ENCODE data around the gene CCDC184. TPM values are rescaled to one million over a fixed set of nuclear protein-coding genes. Genes with fewer than 3 reads are reported as not detected.

CCDC184 gene
- total RNA-seq, 2 donors from 2014 or later = 0.81 to 5.6 TPM

DNA sequence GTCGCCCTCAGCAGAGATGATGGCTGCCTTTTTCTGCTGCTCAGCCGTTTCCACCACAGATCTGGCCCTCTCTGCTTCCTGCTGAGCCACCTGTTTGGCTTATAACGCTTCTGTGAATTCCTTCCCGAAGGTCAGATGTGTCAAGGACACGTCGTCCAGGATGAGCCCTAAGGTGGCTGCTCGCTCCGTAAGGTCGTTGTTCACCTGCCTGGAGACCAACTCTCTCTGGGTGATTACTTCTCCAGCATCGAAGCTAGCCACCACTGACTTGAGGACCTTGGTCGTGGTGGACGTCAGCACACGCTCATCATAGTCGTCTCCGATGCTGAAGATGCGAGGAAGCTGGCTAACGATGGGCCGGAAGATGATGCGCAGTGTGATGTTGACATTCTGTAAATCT lies 14.4 kb upstream of the CCDC184 start:
- Histone ChIP-seq H3K4me1 (ENCODE audit: control insufficient read depth in 1 of 2, low read depth in 2 of 2) (no peaks in the 10 kb centered on the region), H3K27ac (no peak overlapping the region), H3K36me3 (no peaks in the 10 kb centered on the region), H3K9me3 (no peaks in the 10 kb centered on the region), H3K4me3 (no peak overlapping the region), H3K27me3 (replicated peaks; ENCODE audit: insufficient read depth) (no peaks in the 10 kb centered on the region)
- no peak for DNase-seq (ENCODE audit: low spot score)
- ATAC-seq (ENCODE audit: insufficient number of reproducible peaks, low FRiP score, low read depth) = no peak
- TF ChIP-seq, protein P1, sequence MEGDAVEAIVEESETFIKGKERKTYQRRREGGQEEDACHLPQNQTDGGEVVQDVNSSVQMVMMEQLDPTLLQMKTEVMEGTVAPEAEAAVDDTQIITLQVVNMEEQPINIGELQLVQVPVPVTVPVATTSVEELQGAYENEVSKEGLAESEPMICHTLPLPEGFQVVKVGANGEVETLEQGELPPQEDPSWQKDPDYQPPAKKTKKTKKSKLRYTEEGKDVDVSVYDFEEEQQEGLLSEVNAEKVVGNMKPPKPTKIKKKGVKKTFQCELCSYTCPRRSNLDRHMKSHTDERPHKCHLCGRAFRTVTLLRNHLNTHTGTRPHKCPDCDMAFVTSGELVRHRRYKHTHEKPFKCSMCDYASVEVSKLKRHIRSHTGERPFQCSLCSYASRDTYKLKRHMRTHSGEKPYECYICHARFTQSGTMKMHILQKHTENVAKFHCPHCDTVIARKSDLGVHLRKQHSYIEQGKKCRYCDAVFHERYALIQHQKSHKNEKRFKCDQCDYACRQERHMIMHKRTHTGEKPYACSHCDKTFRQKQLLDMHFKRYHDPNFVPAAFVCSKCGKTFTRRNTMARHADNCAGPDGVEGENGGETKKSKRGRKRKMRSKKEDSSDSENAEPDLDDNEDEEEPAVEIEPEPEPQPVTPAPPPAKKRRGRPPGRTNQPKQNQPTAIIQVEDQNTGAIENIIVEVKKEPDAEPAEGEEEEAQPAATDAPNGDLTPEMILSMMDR (IDR thresholded peaks at IDR 0.05) = no peak

DNA sequence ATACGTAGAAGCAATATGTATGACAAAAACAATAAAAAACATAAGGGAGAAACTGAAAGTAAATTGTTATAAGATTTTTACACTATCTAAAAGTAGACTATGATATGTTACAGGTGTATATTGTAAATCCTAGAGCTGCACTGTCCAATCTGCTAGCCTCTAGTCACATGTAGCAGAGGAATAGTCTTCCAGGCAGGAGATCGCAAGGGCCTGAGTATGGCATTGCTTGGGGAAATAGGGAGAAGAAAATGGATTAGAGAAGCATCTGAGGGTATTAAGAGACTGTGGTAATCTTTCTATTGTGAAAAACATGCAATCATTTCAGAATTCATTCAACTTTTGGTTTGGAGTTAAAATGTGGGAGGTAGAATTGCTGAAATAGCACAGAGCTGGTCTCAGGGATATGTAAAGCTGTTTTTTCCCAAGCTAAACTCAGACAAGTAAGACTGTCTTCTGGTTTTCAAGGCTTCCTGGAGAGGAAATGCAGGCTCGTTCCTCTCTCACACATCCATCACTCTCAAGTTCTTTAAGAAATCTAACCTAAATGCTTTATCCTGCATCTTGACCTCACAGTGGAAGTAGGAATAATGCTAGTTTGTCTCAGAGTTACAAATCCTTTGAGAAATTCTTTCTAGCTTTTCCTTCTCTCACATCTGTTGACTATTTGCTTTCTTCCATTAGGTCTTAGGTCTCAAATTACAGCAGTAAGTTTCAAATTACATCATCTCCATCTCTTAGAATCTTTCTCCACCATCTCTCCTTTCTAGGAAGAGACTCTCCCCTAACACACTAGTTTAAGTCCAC lies 7.6 kb upstream of the CCDC184 start:
- no peaks in the 10 kb centered on the region for H3K9me3 ChIP-seq
- DNase-seq (ENCODE audit: low spot score) (no peak), ATAC-seq (ENCODE audit: insufficient number of reproducible peaks, low FRiP score, low read depth) (no peak)
- TF ChIP-seq, protein P1 (IDR thresholded peaks at IDR 0.05) = no peak
- no peaks in the 10 kb centered on the region for H3K36me3 ChIP-seq
- no peaks in the 10 kb centered on the region for H3K4me1 ChIP-seq (ENCODE audit: control insufficient read depth in 1 of 2, low read depth in 2 of 2)
- H3K4me3 ChIP-seq = no peak overlapping the region
- H3K27ac ChIP-seq = no peak overlapping the region
- H3K27me3 ChIP-seq (replicated peaks; ENCODE audit: insufficient read depth) = no peaks in the 10 kb centered on the region

DNA sequence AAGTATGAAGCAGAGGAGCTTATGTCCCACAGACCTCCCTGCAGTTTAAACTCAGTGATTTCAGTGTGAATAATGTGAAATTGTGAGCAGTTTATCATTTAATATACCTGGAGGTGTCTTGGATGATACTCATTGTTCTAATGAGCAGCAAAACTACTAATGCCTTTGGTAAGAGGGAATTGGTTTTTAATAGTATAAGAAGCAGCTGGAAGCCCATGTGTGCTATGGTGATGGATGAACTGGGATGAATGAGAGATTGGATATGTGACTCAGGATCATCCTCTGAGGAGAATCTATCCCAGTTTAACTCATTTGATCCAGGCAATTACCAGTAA lies 7.1 kb upstream of the CCDC184 start:
- Histone ChIP-seq H3K9me3 (no peaks in the 10 kb centered on the region), H3K4me1 (ENCODE audit: control insufficient read depth in 1 of 2, low read depth in 2 of 2) (no peaks in the 10 kb centered on the region), H3K4me3 (no peak overlapping the region), H3K27ac (no peak overlapping the region), H3K27me3 (replicated peaks; ENCODE audit: insufficient read depth) (no peaks in the 10 kb centered on the region), H3K36me3 (no peaks in the 10 kb centered on the region)
- TF ChIP-seq, protein P1 (IDR thresholded peaks at IDR 0.05) = no peak
- ATAC-seq (ENCODE audit: insufficient number of reproducible peaks, low FRiP score, low read depth) = no peak
- DNase-seq (ENCODE audit: low spot score) = no peak

DNA sequence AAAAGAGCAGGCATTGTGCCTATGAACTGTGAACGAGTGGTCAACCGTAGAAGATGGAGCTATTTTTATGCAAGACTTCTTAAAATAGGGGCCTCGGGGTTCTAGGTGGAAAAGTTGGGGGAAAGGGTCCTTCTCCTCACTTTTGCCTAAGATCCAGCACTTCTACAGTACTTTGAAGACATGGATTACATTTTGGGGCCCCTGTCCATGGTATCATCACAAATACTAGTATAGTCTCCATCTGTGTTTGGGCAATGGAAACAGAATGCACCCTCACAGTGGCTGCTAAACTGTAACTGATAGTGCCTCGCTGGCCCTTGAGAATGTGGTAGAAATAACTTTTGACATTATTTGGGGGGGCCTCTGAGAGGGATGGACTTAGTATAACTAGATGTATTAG lies 5.5 kb upstream of the CCDC184 start:
- ATAC-seq (ENCODE audit: insufficient number of reproducible peaks, low FRiP score, low read depth) (no peak), DNase-seq (ENCODE audit: low spot score) (no peak)
- Histone ChIP-seq H3K9me3 (no peaks in the 10 kb centered on the region), H3K4me1 (ENCODE audit: control insufficient read depth in 1 of 2, low read depth in 2 of 2) (peaks cover 0 to 8% of the 10 kb centered on the region in 2 donors), H3K27ac (no peak overlapping the region), H3K27me3 (replicated peaks; ENCODE audit: insufficient read depth) (no peaks in the 10 kb centered on the region), H3K4me3 (no peak overlapping the region), H3K36me3 (no peaks in the 10 kb centered on the region)
- TF ChIP-seq, protein P1 (IDR thresholded peaks at IDR 0.05) = no peak

DNA sequence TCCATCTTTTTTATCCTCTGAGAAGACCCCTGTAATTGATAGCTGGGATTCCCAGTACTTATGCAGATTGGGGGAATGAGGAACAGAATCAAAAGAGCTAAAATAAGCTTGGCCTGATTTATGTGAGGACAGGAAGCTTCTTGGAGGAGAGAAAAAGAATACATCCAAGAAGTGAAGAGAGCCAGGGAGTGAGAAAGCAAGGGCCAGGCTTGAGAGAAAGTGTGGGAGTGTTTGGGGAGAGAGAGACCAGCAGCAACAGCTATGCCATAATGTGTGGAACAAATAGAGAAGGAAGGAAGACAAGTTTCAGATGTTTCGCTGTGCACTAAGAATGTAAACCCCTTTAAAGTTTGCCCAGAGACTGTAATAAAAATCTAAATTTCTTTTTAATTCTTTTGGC lies 4.0 kb upstream of the CCDC184 start:
- no peaks in the 10 kb centered on the region for H3K27me3 ChIP-seq (replicated peaks; ENCODE audit: insufficient read depth)
- no peaks in the 10 kb centered on the region for H3K9me3 ChIP-seq
- no peak overlapping the region for H3K4me3 ChIP-seq
- ATAC-seq (ENCODE audit: insufficient number of reproducible peaks, low FRiP score, low read depth) (no peak), DNase-seq (ENCODE audit: low spot score) (no peak)
- peaks cover 4 to 14% of the 10 kb centered on the region in 2 donors for H3K4me1 ChIP-seq (ENCODE audit: control insufficient read depth in 1 of 2, low read depth in 2 of 2)
- no peak overlapping the region for H3K27ac ChIP-seq
- TF ChIP-seq, protein P1 (IDR thresholded peaks at IDR 0.05) = no peak
- H3K36me3 ChIP-seq = no peaks in the 10 kb centered on the region

All from thoracic aorta (tissue), 2 donors.